Superior temporal gyrus (tissue), 1 donor: ENCODE data around the gene ASAP2.

ENCODE experiments used
- DNase-seq: peaks from one replicate; pipeline ENCODE4 v3.0.0-alpha.2; 2016; ENCODE audit errors: extremely low spot score

Gene ASAP2

DNA sequence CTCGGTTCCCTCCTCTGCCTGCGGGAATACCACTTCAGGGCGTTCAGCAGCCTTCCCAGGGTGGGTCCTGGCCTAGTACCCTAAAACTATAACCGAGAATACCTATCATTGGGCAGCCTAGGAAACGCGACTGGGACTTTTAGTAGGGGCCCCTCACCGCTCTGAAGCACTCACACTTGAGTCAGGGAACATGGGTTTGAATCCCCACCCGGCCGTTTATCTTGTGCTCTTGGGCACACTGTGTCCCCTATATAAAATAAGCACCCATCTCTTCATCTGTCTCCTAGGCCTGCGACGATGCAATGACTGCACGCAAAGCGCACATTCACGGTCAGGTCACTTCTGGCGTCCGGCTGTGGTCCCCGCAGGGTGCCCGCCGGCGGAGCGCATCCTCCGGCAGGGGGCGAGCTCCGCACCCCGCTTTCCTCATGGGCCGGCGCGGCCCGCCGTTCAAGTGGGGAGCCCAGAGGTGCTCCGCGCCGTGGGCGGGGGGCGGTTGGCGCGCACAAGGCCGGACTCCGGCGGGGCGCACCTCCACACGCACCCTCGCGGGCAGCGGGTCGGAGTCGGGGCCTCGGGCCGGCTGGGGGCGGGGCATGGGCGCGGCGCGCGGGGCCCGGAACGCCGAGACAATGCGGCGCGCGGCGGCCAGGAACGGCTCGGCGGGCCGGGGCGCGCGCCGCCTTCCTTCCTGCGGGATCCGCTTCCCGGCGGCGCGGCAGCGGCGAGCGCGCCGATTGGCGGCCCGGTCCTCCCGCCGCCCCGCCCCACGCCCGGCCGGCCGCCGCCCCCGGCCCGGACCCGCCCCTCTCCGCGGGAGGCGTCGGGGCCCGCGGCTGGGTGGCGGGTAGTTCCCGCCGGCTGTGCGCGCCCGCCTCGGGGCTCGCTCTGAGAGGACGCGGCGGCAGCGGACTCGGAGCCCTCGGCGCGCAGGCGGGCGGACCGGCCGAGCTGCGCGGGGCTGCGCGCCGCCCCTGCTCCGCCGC, at the start of gene ASAP2:
Gene ASAP2, plus strand, starts transcription at position 850 of the 986 bp plus-strand sequence. CDS start 293 bp downstream, outside the sequence.
- DNase-seq, result peak; percentile 78

DNA sequence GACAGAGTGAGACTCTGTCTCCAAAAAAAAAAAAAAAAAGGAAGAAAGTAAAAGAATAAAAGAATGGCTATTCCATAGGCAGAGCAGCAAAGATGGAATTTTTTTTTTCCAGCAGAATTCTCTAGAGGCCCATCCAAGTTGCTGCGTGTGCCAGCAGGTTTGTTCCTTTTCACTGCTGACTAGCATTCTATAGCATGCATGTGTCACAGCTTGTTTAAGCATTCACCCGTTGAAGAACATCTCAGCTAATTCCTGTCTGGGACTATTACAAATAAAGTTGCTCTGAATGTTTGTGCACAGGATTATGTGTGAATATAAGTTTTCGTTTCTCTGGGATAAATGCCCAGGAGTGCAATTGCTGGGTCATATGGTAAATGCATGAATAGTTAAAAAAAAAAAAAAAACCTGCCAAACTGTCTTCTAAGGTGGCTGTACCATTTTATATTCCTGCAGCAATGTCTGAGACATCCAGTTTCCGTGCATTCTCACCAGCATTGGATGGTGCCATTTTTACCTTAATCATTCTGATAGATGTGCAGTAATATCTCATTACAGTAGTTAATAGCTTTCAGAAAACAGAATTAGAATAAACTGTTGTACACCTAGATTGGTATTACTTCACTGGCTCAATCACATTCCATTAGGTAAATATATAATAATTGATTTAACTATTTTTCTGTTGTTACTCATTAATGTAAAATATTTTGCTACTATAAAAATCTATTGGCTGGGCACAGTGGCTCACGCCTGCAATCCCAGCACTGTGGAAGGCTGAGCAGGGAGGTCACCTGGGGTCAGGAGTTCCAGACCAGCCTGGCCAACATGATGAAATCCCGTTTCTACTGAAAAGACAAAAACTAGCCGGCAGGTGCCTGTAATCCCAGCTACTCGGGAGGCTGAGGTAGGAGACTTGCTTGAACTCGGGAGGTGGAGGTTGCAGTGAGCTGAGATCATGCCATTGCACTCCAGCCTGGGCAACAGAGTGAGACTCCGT, 47.5 kb upstream of the ASAP2 start:
- DNase-seq, result no peak

DNA sequence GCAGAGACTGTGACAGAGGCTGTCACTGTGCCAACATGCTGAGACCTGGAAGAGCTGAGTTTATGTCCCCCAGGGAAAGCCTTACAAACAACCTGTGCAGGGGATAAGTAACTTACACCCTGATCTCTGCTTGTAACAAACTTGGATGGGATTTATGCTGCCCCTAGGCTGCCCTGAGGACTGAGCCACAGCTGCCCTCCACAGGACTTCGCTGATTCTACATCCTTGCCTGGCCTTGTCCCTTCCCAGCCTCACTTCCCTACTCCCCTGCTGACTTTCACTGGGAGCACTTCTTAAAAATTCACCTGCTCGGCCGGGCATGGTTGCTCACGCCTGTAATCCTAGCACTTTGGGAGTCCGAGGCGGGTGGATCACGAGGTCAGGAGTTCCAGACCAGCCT, 45.9 kb upstream of the ASAP2 start:
- DNase-seq, result no peak

DNA sequence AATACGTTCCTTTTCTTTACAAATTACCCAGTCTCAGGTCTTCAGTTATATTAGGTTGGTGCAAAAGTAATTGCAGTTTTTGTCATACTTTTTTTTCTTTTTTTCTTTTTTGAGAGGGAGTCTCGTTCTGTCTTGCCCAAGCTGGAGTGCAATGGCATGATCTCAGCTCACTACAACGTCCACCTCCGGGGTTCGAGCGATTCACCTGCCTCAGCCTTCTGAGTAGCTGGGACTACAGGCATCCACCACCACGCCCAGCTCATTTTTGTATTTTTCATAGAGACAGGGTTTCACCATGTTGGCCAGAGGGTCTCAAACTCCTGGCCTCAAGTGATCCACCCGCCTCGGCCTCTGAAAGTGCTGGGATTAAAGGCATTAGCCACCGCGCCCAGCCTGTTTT, 43.8 kb upstream of the ASAP2 start:
- no peak for DNase-seq

DNA sequence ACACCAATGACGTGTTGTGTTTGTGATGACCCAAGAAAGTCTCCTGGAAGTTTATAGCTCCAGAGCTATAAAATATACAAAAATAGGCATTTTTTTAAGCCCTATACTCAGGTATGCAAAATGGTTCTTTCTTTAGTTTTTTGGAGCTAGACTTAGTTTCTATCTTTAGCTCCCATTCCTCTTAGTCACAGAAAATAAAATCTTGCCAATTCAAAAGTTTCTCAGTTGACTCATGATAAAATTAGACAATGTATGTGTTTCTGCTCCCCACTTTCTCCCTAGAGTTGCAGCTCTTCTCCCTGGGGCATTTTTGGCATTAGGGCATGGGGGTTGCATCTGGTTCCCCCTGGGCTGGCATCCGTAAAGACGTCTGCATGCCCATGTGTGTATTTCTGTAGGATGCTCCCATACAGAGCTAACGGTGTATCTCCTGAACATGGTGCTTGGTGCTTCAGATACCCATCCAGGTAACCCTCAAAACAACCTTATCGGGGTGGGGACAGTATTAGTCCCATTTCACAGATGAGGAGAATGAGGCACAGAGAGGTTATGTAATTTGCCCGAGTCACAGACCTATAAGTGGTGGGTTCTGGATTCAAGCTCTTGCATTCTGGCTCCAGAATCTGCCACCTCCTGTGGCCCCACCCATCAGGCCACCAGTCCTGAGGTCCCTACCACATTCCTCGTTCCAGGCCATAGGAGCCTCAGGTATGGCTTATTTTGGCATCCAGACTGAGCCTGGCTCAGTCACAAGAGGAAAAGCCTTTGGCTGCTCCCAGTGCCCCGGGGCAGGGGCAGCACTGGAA, 43.1 kb upstream of the ASAP2 start:
- DNase-seq, result peak; percentile 28

DNA sequence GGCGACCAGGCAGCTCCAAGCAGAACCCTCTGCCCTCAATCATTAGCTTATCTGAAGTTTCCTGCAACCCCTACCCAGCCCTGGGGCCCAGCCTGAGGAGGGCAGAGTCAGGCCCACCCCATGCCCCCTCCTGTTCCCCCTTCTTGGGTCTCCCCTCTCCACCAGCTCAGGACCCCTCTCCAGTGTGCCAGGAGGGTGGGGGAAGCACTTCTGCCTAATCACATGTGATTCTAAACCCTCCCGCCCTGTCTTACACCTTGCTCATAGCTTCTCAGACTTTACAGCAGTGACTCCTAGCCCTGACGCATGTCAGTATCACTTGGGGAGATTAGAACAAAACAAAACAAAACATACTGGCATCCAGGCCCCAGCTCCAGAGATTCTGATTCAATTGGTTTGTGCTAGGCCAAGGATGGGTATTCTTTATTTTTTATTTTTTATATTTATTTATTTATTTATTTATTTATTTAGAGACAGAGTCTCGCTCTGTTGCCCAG, 42.5 kb upstream of the ASAP2 start:
- DNase-seq, result no peak

DNA sequence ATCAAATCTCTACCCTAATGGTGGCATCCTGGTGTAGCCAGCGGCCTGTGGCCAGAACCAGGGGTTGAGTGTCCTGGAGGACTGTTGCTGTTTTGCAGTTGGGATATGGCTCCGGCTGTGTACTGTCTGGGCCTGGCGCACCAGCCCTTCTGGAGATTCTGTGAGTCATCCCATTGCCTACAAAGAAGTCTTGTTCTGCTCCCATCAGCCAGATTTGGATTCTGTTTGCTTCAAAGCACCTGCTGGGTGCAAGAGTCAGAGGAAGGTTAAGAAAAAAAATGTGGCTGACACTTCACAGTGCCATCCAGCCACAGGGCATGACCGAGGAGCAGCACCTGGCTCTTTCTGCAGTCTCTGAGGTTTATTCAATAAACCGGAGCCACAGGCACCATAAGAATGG, 41.0 kb upstream of the ASAP2 start:
- DNase-seq, result peak; percentile 80

DNA sequence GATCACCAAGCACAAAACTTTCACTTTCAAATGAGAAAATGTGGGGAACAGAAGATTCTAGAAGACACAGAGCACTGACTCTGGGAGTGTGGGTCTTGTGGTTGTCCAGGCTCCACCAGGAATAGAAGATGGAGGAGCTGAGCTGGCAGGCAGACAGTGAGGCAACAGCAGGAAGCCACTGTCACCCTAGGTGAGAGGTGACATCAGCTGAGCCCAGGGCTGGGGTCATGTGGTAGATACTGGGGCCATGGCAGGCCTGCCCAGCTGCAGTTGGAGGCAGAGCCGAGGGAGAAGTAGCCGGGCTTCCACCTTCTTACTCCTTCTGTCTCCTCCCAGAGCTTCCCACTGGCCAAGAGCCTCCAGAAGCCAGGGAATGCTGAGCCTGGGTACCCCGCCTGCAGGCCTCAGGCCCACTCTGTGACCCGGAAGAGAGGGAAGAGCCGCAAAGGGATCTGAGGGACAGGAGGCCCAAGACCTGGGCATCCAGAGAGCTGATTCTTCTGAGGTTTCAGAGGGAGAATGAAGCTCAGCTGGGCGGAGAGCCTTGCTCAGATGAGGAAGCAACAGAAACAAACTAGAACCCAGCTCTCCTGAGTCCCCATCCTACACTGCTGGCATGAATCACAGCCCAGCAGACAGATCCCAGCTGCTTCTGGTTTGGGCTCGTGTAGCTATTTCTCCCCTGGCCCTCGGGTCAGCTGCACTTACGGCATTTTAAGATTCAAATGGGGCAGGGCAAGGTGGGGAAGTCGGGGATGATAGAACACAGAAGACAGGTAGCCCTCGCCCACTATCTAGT, 39.8 kb upstream of the ASAP2 start:
- no peak for DNase-seq

DNA sequence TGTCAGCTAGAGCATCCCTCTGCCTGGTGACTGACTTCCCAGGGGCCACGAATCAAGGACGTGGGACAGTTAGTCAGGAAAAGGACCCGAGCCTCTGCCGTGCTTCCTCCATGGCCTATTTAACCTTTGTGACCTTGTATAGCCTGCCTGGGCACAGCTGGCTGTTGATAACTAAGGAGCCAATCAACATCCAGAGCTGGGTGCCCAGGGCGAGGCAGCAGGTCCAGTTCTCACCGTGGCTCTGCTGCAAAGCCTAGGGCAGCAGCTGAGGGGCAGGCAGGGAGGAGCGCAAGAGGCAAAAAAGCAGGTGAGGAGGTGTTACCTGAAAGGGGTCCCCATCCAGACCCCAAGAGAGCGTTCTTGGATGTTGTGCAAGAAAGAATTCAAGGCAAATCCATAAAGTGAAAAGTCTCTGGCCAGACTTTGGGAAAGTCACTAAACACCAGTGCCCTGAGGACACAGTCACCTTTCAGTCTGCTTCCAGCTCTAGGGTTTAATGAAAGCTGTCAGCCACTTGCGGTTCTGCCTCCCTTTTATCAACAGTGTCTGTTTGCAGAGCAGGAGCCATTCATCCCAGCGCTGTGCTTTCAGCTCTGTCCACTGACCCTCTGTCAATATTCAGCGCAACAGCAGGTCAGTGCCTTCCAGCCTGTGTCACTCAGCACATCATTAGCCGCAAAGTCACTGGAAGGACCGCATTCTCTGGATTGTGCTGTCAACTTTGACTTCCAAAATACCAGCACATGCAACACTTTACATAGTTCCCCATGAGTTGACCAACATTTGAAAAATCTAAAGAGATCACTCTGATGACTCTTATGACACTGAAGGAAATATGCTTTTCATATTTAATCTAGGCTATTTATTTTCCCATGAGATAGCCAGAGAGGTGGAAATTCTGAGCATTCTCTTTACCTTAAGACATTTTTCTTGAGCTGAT, 38.6 kb upstream of the ASAP2 start:
- DNase-seq, result no peak

DNA sequence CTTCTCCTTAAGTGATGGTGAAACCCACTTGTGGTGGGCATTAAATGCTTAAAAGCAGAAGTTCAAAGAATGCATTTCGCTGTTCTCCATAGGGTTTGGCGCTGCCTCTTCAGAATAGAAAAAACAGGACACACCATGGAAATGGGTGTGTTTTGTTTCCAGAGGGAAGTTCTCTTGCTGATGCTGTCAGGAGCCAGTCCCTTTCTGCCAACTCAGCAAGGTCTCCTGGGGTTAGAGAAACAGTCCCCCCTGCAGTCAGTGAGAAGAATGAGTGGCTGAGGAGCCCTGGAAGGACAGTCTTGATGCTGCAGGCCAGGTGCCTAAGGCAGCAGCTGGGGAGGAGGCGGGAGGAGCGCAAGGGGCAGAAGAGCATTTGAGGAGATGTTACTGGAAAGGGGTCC, 37.8 kb upstream of the ASAP2 start:
- no peak for DNase-seq

DNA sequence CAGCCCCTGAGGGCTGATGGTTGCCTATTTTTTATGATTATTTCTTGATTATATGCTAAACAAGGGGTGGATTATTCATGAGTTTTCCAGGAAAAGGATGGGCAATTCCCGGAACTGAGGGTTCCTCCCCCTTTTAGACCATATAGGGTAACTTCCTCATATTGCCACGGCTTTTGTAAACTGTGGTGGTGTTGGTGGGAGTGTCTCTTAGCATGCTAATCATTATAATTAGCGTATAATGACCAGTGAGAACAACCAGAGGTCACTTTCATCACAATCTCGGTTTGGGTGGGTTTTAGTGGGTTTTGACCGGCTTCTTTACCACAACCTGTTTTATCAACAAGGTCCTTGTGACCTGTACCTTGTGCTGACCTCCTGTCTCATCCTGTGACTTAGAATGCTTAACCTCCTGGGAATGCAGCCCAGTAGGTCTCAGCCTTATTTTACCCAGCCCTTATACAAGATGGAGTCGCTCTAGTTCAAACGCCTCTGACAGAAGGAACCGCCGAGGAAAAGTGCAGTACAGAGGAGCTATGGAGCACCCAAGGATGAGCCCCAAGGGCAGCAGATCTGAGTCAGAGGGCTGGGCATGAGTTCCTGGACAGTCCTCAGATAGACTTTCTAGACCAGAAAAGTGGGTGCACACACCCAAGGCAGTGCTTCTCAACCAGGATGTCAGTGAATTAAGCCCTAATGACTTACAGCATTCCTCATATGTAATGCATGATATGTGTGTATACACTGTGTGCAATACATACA, 37.1 kb upstream of the ASAP2 start:
- no peak for DNase-seq

DNA sequence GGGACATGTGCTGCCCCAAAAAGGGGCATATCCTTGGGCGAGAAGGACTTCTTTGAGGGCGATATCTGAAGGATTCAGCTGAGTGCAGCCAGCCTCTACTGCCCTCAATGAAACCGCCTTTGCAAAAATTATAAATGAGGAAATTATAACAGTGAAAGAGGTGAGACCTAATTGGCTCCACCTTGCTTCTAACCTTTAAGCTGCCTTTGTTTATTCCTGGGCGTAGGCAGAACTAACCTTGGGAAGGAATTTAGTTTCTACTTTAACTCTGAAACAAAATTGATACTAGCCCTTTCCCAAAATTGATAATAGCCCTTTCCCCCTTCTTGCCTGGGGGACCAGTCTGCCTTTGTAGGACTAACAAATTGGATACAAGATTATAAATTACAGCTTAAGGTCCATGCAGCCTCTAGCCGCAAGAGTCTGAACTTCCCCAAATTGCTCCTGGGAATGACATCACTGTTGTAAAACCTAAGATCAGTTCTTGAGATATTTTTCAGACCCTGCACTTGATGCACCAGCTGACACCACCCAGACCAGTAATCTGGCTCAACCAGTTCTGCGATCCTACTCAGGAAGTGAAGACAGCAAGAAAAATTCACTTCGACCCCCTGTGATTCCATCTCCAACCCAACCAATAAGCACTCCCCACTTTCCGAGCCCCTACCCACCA, 36.0 kb upstream of the ASAP2 start:
- DNase-seq, result no peak

DNA sequence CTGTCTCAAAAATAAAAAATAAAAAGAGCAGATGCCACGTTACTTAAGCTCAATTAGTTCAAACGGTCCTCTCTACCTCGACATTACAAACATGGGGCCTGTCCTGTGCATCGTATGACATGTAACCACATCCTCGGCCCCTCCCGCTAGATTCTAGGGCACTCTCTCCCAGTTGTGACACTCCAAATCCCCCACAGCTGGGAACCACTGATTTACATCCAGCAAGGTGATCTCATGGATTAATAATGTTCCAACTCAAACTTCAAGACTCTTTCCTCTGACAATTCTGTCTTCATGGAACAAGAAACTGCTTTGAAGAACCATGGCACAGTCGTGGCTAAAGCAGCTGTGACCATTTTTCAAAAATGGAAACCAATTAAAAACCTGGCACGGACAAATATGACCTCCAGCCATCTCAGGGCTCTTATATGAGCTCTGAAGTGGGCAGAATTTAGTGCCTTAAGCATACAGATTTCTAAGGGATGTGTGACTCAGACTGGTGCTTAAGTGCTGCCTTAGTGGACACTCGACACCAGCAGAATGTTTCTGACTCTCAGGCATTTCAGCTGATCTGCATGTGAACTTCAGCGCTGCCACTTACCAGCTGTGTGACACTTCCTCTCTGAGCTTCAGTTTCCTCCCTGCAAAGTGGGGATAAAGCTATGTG, 31.7 kb upstream of the ASAP2 start:
- DNase-seq, result no peak

DNA sequence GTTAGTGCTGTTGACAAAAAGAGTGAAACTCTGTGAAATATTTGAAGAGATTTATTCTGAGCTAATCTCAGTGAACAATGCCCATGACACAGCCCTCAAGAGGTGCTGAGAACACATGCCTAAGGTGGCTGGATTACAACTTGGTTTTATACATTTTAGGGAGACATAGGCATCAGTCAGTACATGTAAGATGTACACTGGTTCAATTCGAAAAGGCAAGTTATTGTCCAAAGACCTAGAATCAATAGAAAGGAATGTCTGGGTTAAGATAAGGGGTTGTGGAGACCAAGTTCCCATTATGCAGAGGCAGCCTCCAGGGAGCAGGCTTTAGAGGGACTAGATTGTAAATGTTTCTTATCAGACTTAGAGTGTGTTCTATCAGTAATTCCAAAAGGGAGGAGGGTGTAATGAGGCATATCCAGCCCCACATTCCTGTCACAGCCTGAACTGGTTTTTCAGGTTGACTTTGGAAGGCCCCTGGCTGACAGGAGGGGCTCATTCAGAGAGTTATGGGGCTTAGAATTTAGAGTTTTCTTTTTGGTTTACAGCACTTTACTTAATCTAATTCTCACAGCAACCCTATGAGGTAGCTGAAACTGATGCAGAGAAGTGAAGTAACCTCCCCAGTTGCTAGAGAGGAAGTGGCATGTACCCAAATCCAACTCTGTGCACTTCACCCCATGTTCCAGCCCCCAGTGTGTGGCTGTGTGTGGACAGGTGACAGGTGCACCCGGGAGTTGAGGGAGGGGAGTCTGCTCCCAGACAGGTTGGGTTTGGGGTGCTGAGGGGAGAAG, 28.3 kb upstream of the ASAP2 start:
- DNase-seq, result no peak

DNA sequence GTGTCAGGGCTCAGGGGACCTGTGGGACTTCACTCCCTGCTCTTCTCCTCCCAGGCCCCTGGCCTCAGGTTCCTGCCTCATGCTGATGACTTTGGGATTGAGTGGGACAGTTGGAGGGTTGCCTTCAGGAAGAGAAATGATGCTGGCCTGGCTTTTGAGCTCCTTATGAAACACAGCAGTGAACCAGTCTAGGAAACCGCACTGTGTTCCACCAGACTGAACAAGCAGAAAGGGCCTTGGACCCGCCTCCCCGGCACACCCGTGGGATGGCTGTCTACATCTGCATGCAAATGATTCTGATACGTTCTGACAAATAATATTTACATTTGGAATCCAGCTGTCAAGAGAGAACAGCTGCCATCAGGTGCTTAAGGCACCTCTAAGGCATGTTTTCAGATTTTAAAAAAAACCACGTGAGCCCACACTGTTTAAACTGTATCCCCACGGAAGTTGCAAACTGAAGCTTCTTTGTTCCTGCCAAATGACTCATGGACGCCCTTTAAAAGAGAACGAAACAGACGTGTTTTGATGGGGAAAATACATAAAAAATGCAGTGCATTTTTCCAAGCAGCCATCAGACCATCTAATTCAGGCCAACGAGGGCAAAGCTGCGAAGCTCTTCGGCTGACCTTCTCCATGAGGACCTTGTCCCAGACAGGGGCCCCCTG, 27.6 kb upstream of the ASAP2 start:
- peak; percentile 54 for DNase-seq

DNA sequence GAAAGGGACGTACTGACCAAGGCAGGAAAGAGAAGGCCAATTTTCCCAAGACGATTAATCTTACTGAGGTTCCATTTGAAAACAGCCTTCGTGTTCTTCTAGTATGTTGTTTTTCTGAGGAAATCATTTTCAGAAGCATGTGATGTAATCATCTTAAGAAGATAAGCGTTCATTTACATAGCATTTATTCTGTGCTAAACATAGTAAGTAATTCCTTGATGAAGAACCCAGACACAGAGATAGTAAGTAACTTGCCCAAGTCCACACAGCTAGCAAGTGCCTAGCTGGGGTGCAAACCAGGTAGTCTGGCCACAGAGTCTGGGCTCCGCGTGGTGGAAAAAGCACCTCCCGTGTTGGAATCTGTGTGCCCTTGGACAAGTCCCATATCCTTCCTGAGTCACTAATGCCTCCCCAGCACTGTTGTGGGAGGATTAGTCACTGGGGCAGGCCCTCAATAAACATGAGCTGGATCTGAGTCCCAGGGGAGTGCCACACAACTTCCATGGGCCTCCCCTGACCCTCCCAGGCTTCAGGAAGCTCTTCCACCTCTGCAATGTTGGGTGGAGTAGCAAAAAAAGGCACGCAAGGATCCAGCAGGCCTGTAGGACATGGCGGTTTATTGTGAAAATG, 26.9 kb upstream of the ASAP2 start:
- DNase-seq, result no peak
